Measurements from ENCODE around the gene RBM23.

RBM23 gene

DNA sequence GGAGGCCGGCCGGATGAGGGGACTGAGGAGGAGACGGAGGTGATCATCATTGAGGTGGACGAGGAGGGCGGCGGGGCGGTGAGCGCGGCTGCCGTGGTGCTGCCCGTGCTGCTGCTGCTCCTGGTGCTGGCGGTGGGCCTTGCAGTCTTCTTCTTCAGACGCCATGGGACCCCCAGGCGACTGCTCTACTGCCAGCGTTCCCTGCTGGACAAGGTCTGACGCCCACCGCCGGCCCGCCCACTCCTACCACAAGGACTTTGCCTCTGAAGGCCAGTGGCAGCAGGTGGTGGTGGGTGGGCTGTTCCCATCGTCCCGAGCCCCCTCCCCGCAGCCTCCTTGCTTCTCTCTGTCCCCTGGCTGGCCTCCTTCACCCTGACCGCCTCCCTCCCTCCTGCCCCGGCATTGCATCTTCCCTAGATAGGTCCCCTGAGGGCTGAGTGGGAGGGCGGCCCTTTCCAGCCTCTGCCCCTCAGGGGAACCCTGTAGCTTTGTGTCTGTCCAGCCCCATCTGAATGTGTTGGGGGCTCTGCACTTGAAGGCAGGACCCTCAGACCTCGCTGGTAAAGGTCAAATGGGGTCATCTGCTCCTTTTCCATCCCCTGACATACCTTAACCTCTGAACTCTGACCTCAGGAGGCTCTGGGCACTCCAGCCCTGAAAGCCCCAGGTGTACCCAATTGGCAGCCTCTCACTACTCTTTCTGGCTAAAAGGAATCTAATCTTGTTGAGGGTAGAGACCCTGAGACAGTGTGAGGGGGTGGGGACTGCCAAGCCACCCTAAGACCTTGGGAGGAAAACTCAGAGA, 72.9 kb downstream of the RBM23 start:
- no peaks in the 10 kb centered on the region for H3K9me3 ChIP-seq (ENCODE audit: low read length)
- H3K4me3 ChIP-seq (ENCODE audit: low read length): no peak overlapping the region
- no peak overlapping the region for H2AFZ ChIP-seq (ENCODE audit: low read depth, low read length)
- peaks cover 17% of the 10 kb centered on the region for H3K4me1 ChIP-seq (ENCODE audit: insufficient read depth, low read length)
- H3K36me3 ChIP-seq (ENCODE audit: insufficient read depth, low read length): no peaks in the 10 kb centered on the region
- H3K27me3 ChIP-seq (ENCODE audit: insufficient read depth, low read length): no peaks in the 10 kb centered on the region

- no peak overlapping the region for H3K4me3 ChIP-seq (ENCODE audit: low read length)
- peaks cover 17% of the 10 kb centered on the region for H3K4me1 ChIP-seq (ENCODE audit: insufficient read depth, low read length)
- H2AFZ ChIP-seq (ENCODE audit: low read depth, low read length): no peak overlapping the region
- no peaks in the 10 kb centered on the region for H3K27me3 ChIP-seq (ENCODE audit: insufficient read depth, low read length)
- H3K9me3 ChIP-seq (ENCODE audit: low read length): no peaks in the 10 kb centered on the region
- no peaks in the 10 kb centered on the region for H3K36me3 ChIP-seq (ENCODE audit: insufficient read depth, low read length)
Measured at GRCh38 chr14:22845103-22845394, 73.9 kb downstream of the RBM23 start.

GRCh38 chr14:22844221-22845102, 74.5 kb downstream of the RBM23 start:
- Histone ChIP-seq H3K36me3 (ENCODE audit: insufficient read depth, low read length) (no peaks in the 10 kb centered on the region), H2AFZ (ENCODE audit: low read depth, low read length) (no peak overlapping the region), H3K4me1 (ENCODE audit: insufficient read depth, low read length) (peaks cover 16% of the 10 kb centered on the region), H3K27me3 (ENCODE audit: insufficient read depth, low read length) (no peaks in the 10 kb centered on the region), H3K9me3 (ENCODE audit: low read length) (no peaks in the 10 kb centered on the region), H3K4me3 (ENCODE audit: low read length) (no peak overlapping the region)
